HCT116 (cell line): ENCODE results near the gene C7orf25. TPM values are rescaled to one million over a fixed set of nuclear protein-coding genes. Genes with fewer than 3 reads are reported as not detected.

ENCODE experiments used
- ATAC-seq: fragments of 200-7000 bp; cut with Tn5 transposase; 2 replicates; pipeline ENCODE4 v1.9.1; 2020; ENCODE audit warnings: mild to moderate bottlenecking, moderate library complexity
- BruUV-seq: library from RNA; stranded (reverse); fragments of 400-500 nt; replicated peaks from 2 replicates; lab custom pipeline; 2021; lab: Mats Ljungman, UMichigan
- CTCF ChIA-PET: fragments of 300-600 bp; sonication (Branson Sonifier 250); formaldehyde crosslinking; loops from one replicate; lab custom pipeline; 2021; ENCODE audit warnings: antibody characterized with exemption; lab: Charles Lee
- POLR2A ChIA-PET: fragments of 300-600, 350-600 bp; sonication (Branson Sonifier 250); formaldehyde crosslinking; loops from one replicate; lab custom pipeline; 2021; ENCODE audit warnings: antibody characterized with exemption; lab: Charles Lee
- RAD21 ChIA-PET, 2 experiments: fragments of 300-600 bp; sonication (Branson Sonifier 250); formaldehyde crosslinking; loops; one replicate each; lab custom pipeline; 2023; ENCODE audit warnings: low total read pairs in 2 of 2; ENCODE audit not compliant: uncharacterized antibody in 2 of 2, unreplicated experiment in 2 of 2, low non-redundant PET in 1 of 2; lab: Charles Lee
- DNase-seq: peaks from one replicate; pipeline ENCODE4 v3.0.0-alpha.2; 2010; ENCODE audit warnings: low read depth, low spot score
- H2AFZ ChIP-seq: fragments of 200-600 bp; shearing (Covaris generic), sonication (generic); 2 replicates; pipeline ENCODE4 v1.6.1; 2017; ENCODE audit warnings: low read depth, mixed run types, mixed read lengths, antibody characterized with exemption, low read length; ENCODE audit not compliant: poor library complexity, severe bottlenecking
- H3K27ac ChIP-seq: 2 replicates; pipeline ENCODE4 v1.5.1; 2012; ENCODE audit warnings: low read depth, low read length
- H3K27me3 ChIP-seq: fragments of 200-600 bp; sonication (generic); 2 replicates; pipeline ENCODE4 v1.6.1; 2016; ENCODE audit warnings: mixed run types, low read length, mixed read lengths; ENCODE audit not compliant: insufficient read depth
- H3K36me3 ChIP-seq, 2 experiments: fragments of 200-500 bp in 1 of 2; fragments of 200-600 bp in 1 of 2; sonication (Bioruptor generic) in 1 of 2; sonication (generic) in 1 of 2; 2 replicates each; pipeline versions ENCODE4 v1.5.1 to v1.6.1; 2014 to 2016; ENCODE audit warnings: low read length in 2 of 2, inconsistent platforms in 1 of 2, mixed read lengths in 1 of 2, mixed run types in 1 of 2; ENCODE audit not compliant: insufficient read depth in 2 of 2, control insufficient read depth in 1 of 2
- H3K4me1 ChIP-seq, 2 experiments: fragments of 200-600 bp in 1 of 2; sonication (generic) in 1 of 2; 2 replicates each; pipeline versions ENCODE4 v1.5.1 to v1.6.1; 2012 to 2017; ENCODE audit warnings: low read length in 2 of 2, inconsistent platforms in 1 of 2, mild to moderate bottlenecking in 1 of 2, mixed read lengths in 1 of 2, mixed run types in 1 of 2, moderate library complexity in 1 of 2; ENCODE audit not compliant: insufficient read depth in 2 of 2, control insufficient read depth in 1 of 2
- H3K4me2 ChIP-seq: fragments of 200-600 bp; sonication (generic); 2 replicates; pipeline ENCODE4 v1.6.1; 2017; ENCODE audit warnings: mixed run types, low read length, mixed read lengths
- H3K4me3 ChIP-seq, 2 experiments: fragments of 200-600 bp in 1 of 2; sonication (generic) in 1 of 2; replicated peaks in 1 of 2; 2 replicates each; pipeline ENCODE4 v1.5.1; 2011 to 2016; ENCODE audit warnings: low read length in 2 of 2, control low read depth in 1 of 2, low read depth in 1 of 2, mild to moderate bottlenecking in 1 of 2, mixed read lengths in 1 of 2, mixed run types in 1 of 2
- H3K79me2 ChIP-seq: fragments of 200-600 bp; sonication (generic); 2 replicates; pipeline ENCODE4 v1.6.1; 2017; ENCODE audit warnings: mild to moderate bottlenecking, mixed run types, low read length, moderate library complexity, mixed read lengths; ENCODE audit not compliant: insufficient read depth
- H3K9ac ChIP-seq: fragments of 200-600 bp; sonication (generic); 2 replicates; pipeline ENCODE4 v1.6.1; 2016; ENCODE audit warnings: low read length, mixed read lengths
- H3K9me2 ChIP-seq: fragments of 200-600 bp; sonication (generic), shearing (Covaris generic); 2 replicates; pipeline ENCODE4 v1.6.1; 2017; ENCODE audit warnings: mixed run types, mild to moderate bottlenecking, moderate library complexity; ENCODE audit not compliant: insufficient read depth
- H3K9me3 ChIP-seq, 2 experiments: fragments of 200-500 bp in 1 of 2; fragments of 200-600 bp in 1 of 2; sonication (Bioruptor generic) in 1 of 2; sonication (generic) in 1 of 2; 2 replicates each; pipeline ENCODE4 v1.6.1; 2014 to 2017; ENCODE audit warnings: low read length in 2 of 2, mixed read lengths in 2 of 2, inconsistent platforms in 1 of 2, low read depth in 1 of 2, mild to moderate bottlenecking in 1 of 2, mixed run types in 1 of 2, moderate library complexity in 1 of 2; ENCODE audit not compliant: control insufficient read depth in 1 of 2, insufficient read depth in 1 of 2
- H4K20me1 ChIP-seq: fragments of 200-600 bp; sonication (generic), shearing (Covaris generic); 2 replicates; pipeline ENCODE4 v1.6.1; 2017; ENCODE audit warnings: mixed run types, mild to moderate bottlenecking, moderate library complexity; ENCODE audit not compliant: insufficient read depth
- ATF3 ChIP-seq: IDR thresholded peaks from 2 replicates; pipeline ENCODE4 v1.6.1; 2012
- CBX3 ChIP-seq: IDR thresholded peaks from 2 replicates; pipeline ENCODE4 v1.6.1; 2012; ENCODE audit warnings: low read depth
- CEBPB ChIP-seq: IDR thresholded peaks from 2 replicates; pipeline ENCODE4 v1.6.1; 2012; ENCODE audit warnings: low read depth
- CTCF ChIP-seq, 3 experiments: fragments of 200-600 bp in 1 of 3; sonication (generic) in 1 of 3; IDR thresholded peaks in 2 of 3; conservative IDR thresholded peaks in 1 of 3; 2 replicates each; pipeline ENCODE4 v1.5.1; 2012 to 2017; ENCODE audit warnings: low read depth in 2 of 3, low read length in 2 of 3, antibody characterized with exemption in 1 of 3, borderline replicate concordance in 1 of 3, control low read depth in 1 of 3, mild to moderate bottlenecking in 1 of 3, mixed read lengths in 1 of 3, mixed run types in 1 of 3, moderate library complexity in 1 of 3; ENCODE audit not compliant: insufficient read depth in 1 of 3
- EZH2 ChIP-seq: fragments of 200-600 bp; sonication (generic); IDR thresholded peaks from 2 replicates; pipeline ENCODE4 v1.6.1; 2017; ENCODE audit warnings: antibody characterized with exemption, mixed run types
- FOSL1 ChIP-seq: IDR thresholded peaks from 2 replicates; pipeline ENCODE4 v1.6.1; 2012; ENCODE audit warnings: low read depth
- JUND ChIP-seq: IDR thresholded peaks from 2 replicates; pipeline ENCODE4 v1.6.1; 2012
- MAX ChIP-seq: IDR thresholded peaks from 2 replicates; pipeline ENCODE4 v1.6.1; 2012
- POLR2A ChIP-seq: IDR thresholded peaks from 2 replicates; pipeline ENCODE4 v1.7.0; 2011; ENCODE audit warnings: borderline replicate concordance; ENCODE audit not compliant: insufficient read depth, insufficient read length; ENCODE audit errors: extremely low read depth
- POLR2AphosphoS5 ChIP-seq: IDR thresholded peaks from 2 replicates; pipeline ENCODE4 v1.6.1; 2011; ENCODE audit warnings: mild to moderate bottlenecking, low read depth, low read length, moderate library complexity
- RAD21 ChIP-seq: IDR thresholded peaks from 2 replicates; pipeline ENCODE4 v1.6.1; 2012; ENCODE audit warnings: low read depth, mild to moderate bottlenecking
- REST ChIP-seq: IDR thresholded peaks from 2 replicates; pipeline ENCODE4 v1.6.1; 2012; ENCODE audit warnings: low read depth
- SIN3A ChIP-seq: IDR thresholded peaks from 2 replicates; pipeline ENCODE4 v1.6.1; 2012; ENCODE audit warnings: low read depth
- SRF ChIP-seq: IDR thresholded peaks from 2 replicates; pipeline ENCODE4 v1.6.1; 2012; ENCODE audit warnings: low read depth
- TCF7L2 ChIP-seq: IDR thresholded peaks from 2 replicates; pipeline ENCODE4 v1.7.0; 2011; ENCODE audit warnings: borderline replicate concordance, inconsistent platforms; ENCODE audit not compliant: insufficient read depth, insufficient read length; ENCODE audit errors: extremely low read depth
- YY1 ChIP-seq: IDR thresholded peaks from 2 replicates; pipeline ENCODE4 v1.6.1; 2011; ENCODE audit warnings: low read length, low read depth, moderate library complexity, mild to moderate bottlenecking; ENCODE audit not compliant: insufficient replicate concordance; ENCODE audit errors: extremely low read depth
- ZFX ChIP-seq: fragments of 450-650 bp; IDR thresholded peaks from 2 replicates; pipeline ENCODE4 v1.6.1; 2017
- ZNF274 ChIP-seq: fragments of 200-500 bp; sonication (Bioruptor generic); IDR thresholded peaks from 2 replicates; pipeline ENCODE4 v1.6.1; 2014; ENCODE audit warnings: mild to moderate bottlenecking, low read depth, low read length, inconsistent platforms
- intact Hi-C: fragments of 100-400 bp; cut with micrococcal nuclease; formaldehyde crosslinking; loops from 2 replicates; pipeline ENCODE4 v1.10.0; 2022
- total RNA-seq: library from RNA; stranded (reverse); gene quantifications from one replicate; pipeline ENCODE4 v1.2.1, GENCODE V29; 2021; ENCODE audit not compliant: unreplicated experiment

The C7orf25 gene
- total RNA-seq, 1 experiment from 2014 or later = 5.3 TPM

GRCh38 chr7:42900842-42901241 is 11.0 kb downstream of the C7orf25 start:
- H3K9me2 ChIP-seq = no peaks in the 10 kb centered on the region
- H4K20me1 ChIP-seq = no peaks in the 10 kb centered on the region
- H3K79me2 ChIP-seq = no peaks in the 10 kb centered on the region
- no peak overlapping the region for H3K4me2 ChIP-seq
- CTCF ChIA-PET = no interaction called here
- ATAC-seq (no peak), DNase-seq (no peak)
- H3K4me1 ChIP-seq = no peaks in the 10 kb centered on the region
- H3K27ac ChIP-seq = no peak overlapping the region
- intact Hi-C loops = no loop called here
- no peaks in the 10 kb centered on the region for H3K36me3 ChIP-seq
- no peaks in the 10 kb centered on the region for H3K9me3 ChIP-seq
- H3K27me3 ChIP-seq = peaks cover 7% of the 10 kb centered on the region; the same call in 1 of the 2 replicates
- no peak for TF ChIP-seq SIN3A
- no peak for TF ChIP-seq EZH2
- TF ChIP-seq REST = no peak
- no peak for TF ChIP-seq FOSL1
- no peak for TF ChIP-seq CBX3
- TF ChIP-seq JUND = no peak
- no peak for TF ChIP-seq SRF
- no peak for TF ChIP-seq TCF7L2
- no peak for TF ChIP-seq CEBPB
- no peak for TF ChIP-seq CTCF (IDR thresholded peaks at IDR 0.05 in 2 of 3, conservative IDR thresholded peaks at IDR 0.05 in 1 of 3; ENCODE audit: borderline replicate concordance in 1 of 3, insufficient read depth in 1 of 3, low read depth in 2 of 3, low read length in 2 of 3)
- no peak for TF ChIP-seq RAD21
- no peak for TF ChIP-seq ATF3
- no peak for TF ChIP-seq YY1
- no peak for TF ChIP-seq ZNF274
- no peak for TF ChIP-seq ZFX
- no peak for TF ChIP-seq POLR2A
- TF ChIP-seq MAX = no peak
- no peak for TF ChIP-seq POLR2AphosphoS5
- POLR2A ChIA-PET = no interaction called here
- no peak overlapping the region for H3K4me3 ChIP-seq
- BruUV-seq = no TSS peak
- no peak overlapping the region for H2AFZ ChIP-seq
- no peak overlapping the region for H3K9ac ChIP-seq
- RAD21 ChIA-PET = no interaction called here
